NCI-H446 (cell line): Measurements from ENCODE around the gene CYP2B6.
"Not testable (repeated sequence)": the region's sequence is repeated elsewhere in the genome, so short reads cannot be mapped to it uniquely, and the experiment has no call there.

ENCODE experiments used
- DNase-seq, 2 experiments: peaks; one replicate each; lab custom pipeline; 2025; lab: John Stamatoyannopoulos, UW

Gene CYP2B6

GRCh38 chr19:40990972-40991381 is at the start of gene CYP2B6:
TSS of gene CYP2B6 (plus strand) at chr19:40991282. CDS start at chr19:40991306, 24 bp downstream.
- no peak for DNase-seq

GRCh38 chr19:40941481-40942219 is 49.4 kb upstream of the CYP2B6 start:
- DNase-seq = no peak

- DNase-seq = no peak
Observed at GRCh38 chr19:40945645-40946044, 45.4 kb upstream of the CYP2B6 start.

- DNase-seq = no peak
Observed at GRCh38 chr19:40947114-40947513, 44.0 kb upstream of the CYP2B6 start.

- no peak for DNase-seq
Observed at GRCh38 chr19:40947573-40947972, 43.5 kb upstream of the CYP2B6 start.

GRCh38 chr19:40948580-40949299 is 42.3 kb upstream of the CYP2B6 start:
- DNase-seq = no peak

- DNase-seq = no peak
Observed at GRCh38 chr19:40954573-40954972, 36.5 kb upstream of the CYP2B6 start.

- DNase-seq = no peak
Observed at GRCh38 chr19:40959338-40959737, 31.7 kb upstream of the CYP2B6 start.

GRCh38 chr19:40960062-40960685 is 30.9 kb upstream of the CYP2B6 start:
- DNase-seq = no peak

- no peak for DNase-seq
Observed at GRCh38 chr19:40960780-40961179, 30.3 kb upstream of the CYP2B6 start.

GRCh38 chr19:40962460-40962961 is 28.6 kb upstream of the CYP2B6 start:
- DNase-seq = no peak

GRCh38 chr19:40964361-40964760 is 26.7 kb upstream of the CYP2B6 start:
- not testable (repeated sequence) for DNase-seq

- DNase-seq = not testable (repeated sequence)
Observed at GRCh38 chr19:40965351-40965750, 25.7 kb upstream of the CYP2B6 start.

- DNase-seq = not testable (repeated sequence)
Observed at GRCh38 chr19:40966591-40966990, 24.5 kb upstream of the CYP2B6 start.

GRCh38 chr19:40968065-40968464 is 23.0 kb upstream of the CYP2B6 start:
- DNase-seq = not testable (repeated sequence)

GRCh38 chr19:40969721-40970120 is 21.4 kb upstream of the CYP2B6 start:
- DNase-seq = not testable (repeated sequence)

GRCh38 chr19:40970396-40971345 is 20.4 kb upstream of the CYP2B6 start:
- not testable (repeated sequence) for DNase-seq

GRCh38 chr19:40974633-40975037 is 16.4 kb upstream of the CYP2B6 start:
- DNase-seq = peak; percentile 47 to 73

GRCh38 chr19:40976134-40976533 is 14.9 kb upstream of the CYP2B6 start:
- DNase-seq = no peak

GRCh38 chr19:40976724-40977123 is 14.4 kb upstream of the CYP2B6 start:
- no peak for DNase-seq

- not testable (repeated sequence) for DNase-seq
Observed at GRCh38 chr19:40979759-40980158, 11.3 kb upstream of the CYP2B6 start.
